Measurements from ENCODE around the gene CEP135. TPM values are rescaled to one million over a fixed set of nuclear protein-coding genes. Genes with fewer than 3 reads are reported as not detected.

CEP135 gene
- total and polyA plus RNA-seq, 2 donors (not counting 3 experiments of a cell fraction or from before 2014, with no cell fraction given), result 2.8 to 15.3 TPM

DNA sequence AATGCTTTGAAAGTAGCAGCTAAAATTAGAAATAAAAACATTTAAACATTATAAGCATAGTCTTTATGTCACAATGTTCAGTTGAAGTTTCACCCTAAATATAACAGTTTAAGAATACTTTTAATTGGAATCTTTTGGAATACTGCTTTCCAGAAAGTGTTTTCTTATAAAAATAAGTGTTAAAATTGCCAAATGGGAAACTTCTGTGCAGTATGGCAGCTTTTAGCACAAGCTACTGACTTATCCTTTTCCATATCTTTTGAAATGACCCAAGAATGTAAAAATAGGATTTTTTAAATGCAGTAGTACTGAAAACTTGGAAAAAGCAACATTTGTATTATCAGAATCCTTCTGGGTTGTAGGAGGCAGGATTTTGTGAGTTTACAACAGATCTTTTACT lies 34.2 kb downstream of the CEP135 start:
- dilution Hi-C loops (cut with MboI; ENCODE audit: extremely low pct_ligation_motif_present, low sequenced_read_pairs) (no loop called here), intact Hi-C loops (cut with micrococcal nuclease) (no loop called here)
- TF ChIP-seq FOS (IDR thresholded peaks at IDR 0.05; ENCODE audit: borderline replicate concordance, insufficient read depth, low read length), result no peak
- TF ChIP-seq JUN (IDR thresholded peaks at IDR 0.05; ENCODE audit: borderline replicate concordance, insufficient read depth, insufficient read length, low read depth), result no peak
- no peak for TF ChIP-seq EZH2 (IDR thresholded peaks at IDR 0.05; ENCODE audit: borderline replicate concordance, low read depth, low read length, severe bottlenecking)
- no peak for TF ChIP-seq MAX (IDR thresholded peaks at IDR 0.05; ENCODE audit: insufficient read depth, insufficient read length)
- TF ChIP-seq MYC (IDR thresholded peaks at IDR 0.05; ENCODE audit: low read depth, low read length), result no peak
- TF ChIP-seq POLR2A (IDR thresholded peaks at IDR 0.05; ENCODE audit: low read depth, low read length), result no peak
- no peak for TF ChIP-seq POLR2AphosphoS5 (IDR thresholded peaks at IDR 0.05; ENCODE audit: insufficient read depth, low read depth, low read length)
- TF ChIP-seq GATA2 (IDR thresholded peaks at IDR 0.05; ENCODE audit: insufficient read depth, insufficient read length, low read depth, low read length), result no peak
- no peak for TF ChIP-seq CTCF (IDR thresholded peaks at IDR 0.05; ENCODE audit: extremely low read depth in 1 of 2, insufficient read depth in 1 of 2, low read depth in 1 of 2, low read length in 2 of 2)
- ChIA-PET CTCF (no interaction called here), POLR2A (interaction anchor here (0.5 kb wide), 1 partner anchor 22 kb away, joined by 4 read pairs; no protein-coding TSS in a partner anchor)
- Histone ChIP-seq H2AFZ (ENCODE audit: low read depth, low read length) (no peak overlapping the region), H3K79me2 (ENCODE audit: control insufficient read depth, insufficient read depth, low read length) (no peaks in the 10 kb centered on the region), H3K4me2 (ENCODE audit: insufficient read depth, low read length) (no peak overlapping the region), H4K20me1 (replicated peaks; ENCODE audit: control insufficient read depth, extremely low read depth, insufficient read depth, low read length) (no peaks in the 10 kb centered on the region), H3K4me1 (ENCODE audit: control insufficient read depth, extremely low read depth, insufficient read depth, low read length) (no peaks in the 10 kb centered on the region), H3K4me3 (replicated peaks in 1 of 3; ENCODE audit: insufficient read depth in 1 of 3, low read depth in 1 of 3, low read length in 3 of 3) (no peak overlapping the region), H3K9me3 (replicated peaks; ENCODE audit: control insufficient read depth, insufficient read depth, low read length) (no peaks in the 10 kb centered on the region), H3K9ac (replicated peaks; ENCODE audit: extremely low read depth, insufficient read depth, low read length) (no peak overlapping the region), H3K9me1 (replicated peaks; ENCODE audit: control insufficient read depth, extremely low read depth, insufficient read depth, low read length) (no peaks in the 10 kb centered on the region), H3K27me3 (ENCODE audit: control insufficient read depth in 2 of 2, insufficient read depth in 2 of 2, low read length in 2 of 2) (no peaks in the 10 kb centered on the region), H3K36me3 (ENCODE audit: control insufficient read depth in 2 of 2, extremely low read depth in 1 of 2, insufficient read depth in 2 of 2, low read length in 2 of 2) (peaks cover 4 to 6% of the 10 kb centered on the region in 2 experiments), H3K27ac (ENCODE audit: insufficient read depth, low read depth, low read length) (no peak overlapping the region)
- FAIRE-seq (no peak), DNase-seq (ENCODE audit: low read depth, low spot score) (no peak)
- no TSS peak for BruUV-seq (replicated peaks)
